Limb (tissue), 2 donors: ENCODE results near the gene GMCL1.
"Not testable (repeated sequence)": the region's sequence is repeated elsewhere in the genome, so short reads cannot be mapped to it uniquely, and the experiment has no call there.

Source experiments
- DNase-seq, 2 donors: peaks; one replicate each; pipeline ENCODE4 v3.0.0-alpha.2; 2016; ENCODE audit errors: extremely low spot score in 2 of 2

Gene GMCL1

DNA sequence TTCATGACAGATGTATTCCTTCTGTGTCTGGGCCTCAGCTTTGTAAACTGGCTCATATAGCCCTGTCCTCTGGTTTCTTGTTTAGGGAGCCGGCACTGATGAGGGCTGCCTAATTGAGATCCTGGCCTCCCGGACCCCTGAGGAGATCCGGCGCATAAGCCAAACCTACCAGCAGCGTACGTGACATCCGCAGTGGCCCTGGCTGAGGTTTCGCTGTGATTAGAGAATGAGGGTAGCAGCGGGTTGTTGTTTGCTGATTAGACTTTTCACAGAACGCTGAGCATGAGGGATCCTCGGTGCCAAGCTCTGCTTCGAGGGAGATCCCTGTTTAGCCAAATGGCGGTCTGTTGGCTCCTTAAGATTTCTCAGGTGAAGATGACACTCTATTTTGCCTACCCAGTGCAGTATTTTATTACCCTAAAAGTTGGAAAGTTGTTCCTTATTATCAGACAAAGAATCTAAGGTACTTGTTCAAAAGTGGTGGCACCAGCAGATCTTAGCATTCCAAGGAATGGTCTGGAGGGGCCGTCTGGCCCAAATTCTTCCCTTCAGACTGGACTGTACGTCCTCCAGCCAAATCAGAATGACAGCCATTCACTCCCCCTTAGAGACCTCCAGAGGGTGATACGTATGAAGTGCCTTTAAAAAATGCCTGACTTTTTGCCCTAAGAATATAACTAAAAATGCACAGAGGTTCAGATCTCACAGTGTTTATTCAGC is 21.5 kb upstream of the GMCL1 start:
- no peak for DNase-seq

DNA sequence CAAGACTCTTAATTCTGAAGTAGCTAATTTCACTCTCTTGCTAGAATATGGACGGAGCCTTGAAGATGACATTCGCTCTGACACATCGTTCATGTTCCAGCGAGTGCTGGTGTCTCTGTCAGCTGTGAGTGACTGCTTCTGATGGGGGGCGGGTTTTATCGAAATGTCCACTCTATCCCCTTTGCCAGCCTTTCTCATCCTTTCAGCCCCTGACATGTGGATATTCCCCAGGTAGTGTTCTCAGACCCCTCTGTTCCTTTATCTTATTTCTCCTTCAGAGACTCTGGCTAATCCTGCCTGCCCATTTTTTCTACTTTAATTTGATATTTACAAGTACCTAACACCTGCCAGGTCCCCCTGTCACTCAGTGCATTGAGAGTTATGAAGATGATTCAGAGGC is 18.9 kb upstream of the GMCL1 start:
- DNase-seq: no peak

DNA sequence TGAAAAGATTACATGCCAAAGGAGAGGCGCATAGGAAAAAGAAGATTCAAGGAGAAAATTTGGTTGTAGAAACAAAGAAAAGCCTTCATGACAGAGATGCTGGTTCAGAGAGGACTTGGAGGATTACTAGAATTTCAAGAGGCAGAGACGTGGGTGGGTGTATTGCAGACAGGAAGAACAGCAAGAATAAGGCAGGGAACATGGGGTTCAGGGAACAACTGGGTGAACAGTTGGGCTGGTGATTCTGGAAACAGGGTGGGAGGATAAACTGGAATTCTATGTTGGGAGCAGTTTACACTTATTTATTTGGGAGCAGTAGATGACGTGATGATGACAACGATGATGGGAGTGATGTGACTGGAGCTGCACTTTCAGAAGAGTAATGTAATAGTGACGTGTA is 18.4 kb upstream of the GMCL1 start:
- DNase-seq: no peak

DNA sequence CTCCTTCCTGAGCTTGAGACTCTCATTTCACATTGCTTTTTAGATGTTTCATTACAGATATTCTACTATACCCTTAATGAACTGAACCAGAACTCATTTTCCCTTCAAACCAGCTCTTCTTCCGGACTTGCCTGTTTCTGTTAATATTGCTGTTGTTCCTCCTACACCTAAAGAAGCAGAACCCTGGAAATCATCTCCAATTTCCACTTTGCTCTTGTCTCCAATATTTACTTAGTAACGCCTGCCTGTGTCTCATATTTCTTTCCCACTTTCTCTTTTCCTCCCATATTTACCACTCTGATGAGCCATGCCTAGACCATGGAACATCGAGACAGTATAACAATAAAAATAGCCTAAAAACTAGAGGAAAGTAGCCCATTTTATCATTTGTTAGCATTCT is 17.9 kb upstream of the GMCL1 start:
- DNase-seq: no peak

DNA sequence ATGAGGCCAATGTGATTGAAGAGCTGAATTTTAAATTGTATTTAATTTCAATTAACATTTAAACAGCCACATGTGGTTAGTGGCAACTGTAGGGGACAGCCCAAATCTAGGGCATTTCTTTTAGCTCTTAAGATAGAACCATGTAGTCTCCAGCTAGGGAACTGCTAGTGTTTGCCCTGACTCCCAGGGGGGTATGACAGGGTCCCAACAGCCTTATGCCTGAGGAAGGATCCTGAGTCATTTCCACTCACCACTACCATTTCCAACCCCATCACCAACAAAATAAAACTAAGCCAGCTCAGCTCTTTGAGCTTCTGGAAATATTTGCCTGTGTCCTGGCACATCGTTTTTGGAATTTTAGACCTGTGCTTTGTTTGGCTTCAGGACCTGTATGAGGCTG is 13.7 kb upstream of the GMCL1 start:
- DNase-seq: no peak

DNA sequence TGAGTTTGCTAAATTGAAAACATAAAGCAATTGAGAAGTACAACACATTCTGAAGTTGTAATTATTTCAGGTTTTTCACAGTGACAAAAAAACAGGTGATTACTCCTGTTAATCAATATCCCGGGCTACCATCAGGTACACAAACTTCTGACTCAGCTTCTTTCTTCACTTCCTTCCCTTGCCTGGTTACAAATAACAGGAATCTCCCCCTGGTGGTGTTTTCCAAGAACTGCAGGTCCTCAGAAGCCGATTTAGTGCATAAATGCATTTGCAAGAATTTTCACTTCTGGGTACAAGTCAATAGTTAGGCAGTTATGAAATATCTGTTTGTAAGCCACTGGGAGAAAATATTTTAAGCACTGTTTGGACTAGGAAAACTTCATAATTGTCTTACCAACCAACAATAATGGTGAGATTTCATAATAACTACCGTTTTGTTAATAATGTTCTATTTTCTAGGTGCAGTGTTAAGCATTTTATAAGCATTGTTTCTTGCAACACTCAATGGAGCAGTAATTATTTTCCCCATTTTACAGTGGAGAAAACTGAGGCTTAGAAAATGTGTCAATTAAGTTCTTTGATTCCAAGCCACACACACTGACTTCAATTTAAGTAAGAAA is 12.4 kb upstream of the GMCL1 start:
- DNase-seq: peak; percentile 72 to 86

DNA sequence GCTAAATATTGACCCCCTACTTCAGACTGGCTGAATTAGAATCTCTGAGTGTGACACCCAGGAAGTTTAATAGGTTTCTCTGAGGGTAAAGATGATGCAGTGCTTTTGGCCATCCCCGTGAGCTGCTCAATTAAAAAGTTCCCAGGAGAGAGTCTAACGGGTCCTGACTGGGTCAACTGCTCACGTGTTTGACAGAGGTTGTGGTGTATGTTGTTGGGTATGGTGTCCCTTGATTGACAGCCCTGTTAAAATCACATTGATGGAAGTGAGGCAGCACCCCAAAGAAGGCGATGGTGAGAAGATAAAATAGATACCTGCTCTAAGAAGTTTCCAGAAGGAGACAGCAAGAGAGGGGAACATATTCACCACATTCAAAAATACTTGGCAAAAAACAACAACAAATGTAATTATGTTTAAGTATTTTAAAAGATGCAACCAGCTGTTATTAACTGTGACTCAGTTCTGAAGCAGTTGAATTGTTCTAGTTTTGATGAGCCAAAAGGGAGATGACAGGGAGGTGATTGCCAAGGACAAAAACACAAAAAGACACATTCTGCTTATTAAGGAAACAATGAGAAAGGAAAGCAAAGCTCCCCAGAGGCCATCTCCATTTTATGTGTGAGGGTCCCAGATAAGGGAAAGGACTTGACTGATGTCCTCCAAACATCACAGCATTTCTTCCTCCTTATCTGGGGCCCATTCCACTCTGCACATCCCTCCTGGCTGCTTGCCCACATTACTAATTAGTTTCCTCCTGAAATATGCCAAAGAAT is 11.5 kb upstream of the GMCL1 start:
- DNase-seq: no peak

DNA sequence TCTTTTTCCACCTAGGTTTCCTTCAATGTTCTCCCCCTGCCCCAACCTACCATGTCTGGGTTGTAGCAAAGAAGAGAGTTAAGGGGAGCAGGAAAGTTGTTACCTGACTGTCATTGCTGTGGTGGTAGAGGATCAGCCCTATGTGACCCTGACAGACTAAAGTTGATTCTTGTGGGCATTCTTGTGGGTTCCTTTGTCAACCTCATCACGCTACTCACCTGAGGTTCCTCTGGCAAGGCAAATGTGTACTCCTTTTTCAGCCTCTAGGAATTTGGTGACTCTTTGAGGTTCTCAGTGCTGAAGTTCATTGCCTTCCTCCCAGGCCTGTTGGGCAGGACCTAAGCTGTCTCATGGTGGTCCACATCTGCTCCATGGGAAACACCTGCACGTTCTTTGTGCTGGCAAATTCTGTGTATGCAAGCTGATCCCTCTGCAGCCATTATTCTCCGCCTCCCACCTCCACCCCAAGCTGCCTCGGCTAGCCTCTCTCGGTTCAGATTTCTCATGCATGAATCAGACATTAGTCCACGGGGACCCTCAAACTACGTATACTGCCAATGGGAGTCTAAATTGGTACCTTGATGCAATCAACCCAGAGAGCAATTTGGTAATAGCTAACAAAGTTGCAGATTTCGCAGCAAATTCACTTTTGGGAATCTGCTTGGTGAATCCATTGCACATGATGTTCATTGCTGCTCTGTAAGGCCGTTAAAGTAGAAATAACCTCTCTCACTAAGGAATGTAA is 1.5 kb upstream of the GMCL1 start:
- DNase-seq: no peak

DNA sequence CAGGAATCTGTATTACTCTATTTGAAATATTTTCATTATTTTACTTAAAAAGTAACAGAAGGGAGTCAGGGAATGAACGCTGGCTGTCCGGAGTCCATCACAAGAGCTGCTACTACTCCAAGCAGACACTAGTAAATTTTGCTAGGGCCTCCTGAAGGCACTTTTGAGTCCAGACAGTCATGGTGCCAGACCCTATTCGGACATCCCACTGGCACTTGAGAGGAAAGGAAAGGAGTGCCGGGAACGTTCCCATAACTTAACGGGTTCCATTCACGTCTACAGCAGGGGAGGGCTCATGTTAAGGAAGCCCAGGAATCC is 563 bp upstream of the GMCL1 start:
- no peak for DNase-seq

DNA sequence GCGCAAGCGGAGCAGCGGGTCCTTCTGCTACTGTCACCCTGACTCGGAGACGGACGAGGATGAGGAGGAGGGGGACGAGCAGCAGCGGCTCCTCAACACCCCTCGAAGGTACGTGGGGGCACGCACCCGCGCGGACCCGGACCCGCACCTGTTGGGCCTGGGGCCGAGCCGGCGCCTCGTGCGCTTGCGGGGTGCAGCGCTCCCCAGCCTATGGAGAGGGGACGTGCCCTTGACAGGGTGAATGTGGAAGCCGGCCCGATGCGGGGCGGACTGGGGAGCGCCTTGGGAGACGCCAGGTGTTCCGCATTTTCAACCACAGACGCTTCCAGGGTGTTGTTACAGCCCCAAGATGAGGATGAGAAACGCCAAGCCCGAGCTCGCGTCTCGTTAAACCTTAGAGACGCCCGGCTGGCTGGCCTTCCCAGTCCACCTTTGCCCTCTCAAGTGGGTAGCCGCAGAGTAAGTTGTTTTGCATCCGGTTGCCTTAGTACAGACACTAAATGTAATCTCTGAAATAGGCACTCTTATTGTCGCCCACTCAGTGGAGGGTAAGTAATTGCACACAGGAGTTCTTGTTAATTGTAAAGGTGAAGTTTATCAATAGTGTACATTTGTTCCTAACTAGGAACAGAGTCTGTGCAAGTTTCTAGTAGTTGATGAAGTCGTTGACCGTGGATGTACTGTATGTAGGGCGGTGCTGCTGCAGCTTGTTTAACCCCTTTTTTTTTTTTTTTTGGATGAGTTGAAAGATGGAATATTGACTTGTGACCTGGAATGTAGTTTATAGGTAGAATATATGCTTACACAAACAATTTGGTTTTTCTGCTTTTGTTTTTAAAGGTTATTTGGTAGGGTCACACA is 815 bp downstream of the GMCL1 start:
- no peak for DNase-seq

DNA sequence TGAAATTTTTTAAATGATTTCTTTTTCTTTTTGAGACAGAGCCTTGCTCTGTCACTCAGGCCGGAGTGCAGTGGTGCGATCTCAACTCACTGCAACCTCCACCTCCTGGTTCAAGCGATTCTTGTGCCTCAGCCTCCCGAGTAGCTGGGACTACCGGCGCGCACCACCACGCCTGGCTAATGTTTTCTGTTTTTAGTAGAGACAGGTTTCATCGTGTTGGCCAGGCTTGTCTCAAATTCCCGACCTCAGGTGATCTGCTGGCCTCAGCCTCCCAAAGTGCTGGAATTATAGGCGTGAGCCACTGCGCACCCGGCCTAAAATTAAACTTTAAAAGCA is 1.4 kb downstream of the GMCL1 start:
- not testable (repeated sequence) for DNase-seq

DNA sequence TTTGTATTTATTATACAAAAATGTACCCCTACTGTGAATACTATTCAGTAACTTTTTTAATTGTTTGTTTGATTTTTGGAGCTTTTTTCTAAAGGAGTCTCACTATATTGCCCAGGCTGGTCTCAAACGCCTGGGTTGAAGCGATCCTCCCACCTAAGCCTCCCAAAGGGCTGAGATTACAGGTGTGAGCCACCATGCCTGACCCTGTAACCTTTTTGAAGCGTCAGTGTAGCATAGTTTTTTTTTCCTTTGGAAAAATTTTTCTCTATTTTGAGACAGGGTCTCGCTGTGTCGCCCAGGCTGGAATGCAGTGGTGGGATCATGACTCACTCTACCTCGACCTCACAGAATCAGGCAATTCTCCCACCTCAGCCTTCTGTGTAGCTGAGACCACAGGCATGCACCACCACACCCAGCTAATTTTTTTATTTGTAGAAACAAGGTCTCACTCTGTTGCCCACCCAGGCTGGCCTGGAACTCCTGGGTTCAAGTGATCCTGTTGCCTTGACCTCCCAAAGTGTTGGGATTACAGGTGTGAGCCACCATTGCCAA is 2.0 kb downstream of the GMCL1 start:
- no peak for DNase-seq

DNA sequence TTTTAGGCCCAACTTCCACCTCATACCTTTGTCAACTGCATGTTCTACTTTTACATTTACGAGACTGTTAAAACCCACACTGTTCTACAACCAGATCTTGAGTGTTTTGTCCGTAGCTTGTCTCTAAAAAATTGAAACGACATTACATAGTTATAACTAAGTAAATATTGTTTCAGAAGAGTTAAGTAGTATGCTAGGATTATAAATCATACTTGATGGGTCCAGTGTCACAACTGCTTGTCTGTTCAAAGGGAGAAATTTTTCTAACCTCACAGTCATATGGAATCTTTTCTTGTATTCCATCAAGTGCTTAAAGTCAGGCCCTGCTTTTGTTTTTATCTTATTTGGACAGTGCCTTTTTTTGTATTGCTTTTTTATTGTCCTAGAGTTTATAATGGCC is 4.3 kb downstream of the GMCL1 start:
- DNase-seq: no peak

DNA sequence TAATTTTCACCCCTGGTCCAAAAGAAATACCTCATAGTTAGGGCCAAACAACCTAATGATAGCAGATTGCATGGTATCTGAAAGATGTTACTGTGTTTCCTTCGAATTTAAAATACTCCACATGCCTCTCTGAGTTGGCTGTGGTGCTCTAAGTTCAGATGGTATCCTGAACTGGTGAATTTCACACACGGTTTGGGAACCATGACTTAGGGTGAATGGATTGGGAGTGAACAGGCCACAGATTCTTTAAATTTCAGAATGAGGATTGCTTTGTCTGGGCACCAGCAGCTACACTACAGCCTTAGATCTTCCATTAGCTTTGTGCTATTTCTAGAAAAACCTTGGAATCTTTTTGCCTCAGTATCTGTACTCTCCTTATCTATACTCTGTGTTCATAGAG is 6.2 kb downstream of the GMCL1 start:
- DNase-seq: no peak

DNA sequence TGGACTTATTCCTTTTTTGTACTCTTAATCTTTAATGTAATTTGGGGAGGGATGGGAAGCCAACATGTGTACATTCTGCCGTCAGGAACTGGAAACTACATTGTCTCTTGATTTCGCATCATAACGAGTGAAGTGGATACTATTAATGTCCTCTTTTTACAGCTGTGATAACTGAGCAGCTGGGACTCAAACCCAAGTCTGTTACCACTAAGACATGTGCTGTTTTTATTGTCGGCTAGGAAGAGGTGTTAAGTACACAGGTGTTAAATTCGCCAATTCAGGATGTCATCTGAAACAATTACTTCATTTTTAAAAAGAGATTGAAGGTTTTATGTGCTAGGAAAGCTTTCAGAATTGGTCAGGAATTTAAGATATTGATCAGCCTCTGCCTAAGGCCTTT is 6.9 kb downstream of the GMCL1 start:
- DNase-seq: no peak

DNA sequence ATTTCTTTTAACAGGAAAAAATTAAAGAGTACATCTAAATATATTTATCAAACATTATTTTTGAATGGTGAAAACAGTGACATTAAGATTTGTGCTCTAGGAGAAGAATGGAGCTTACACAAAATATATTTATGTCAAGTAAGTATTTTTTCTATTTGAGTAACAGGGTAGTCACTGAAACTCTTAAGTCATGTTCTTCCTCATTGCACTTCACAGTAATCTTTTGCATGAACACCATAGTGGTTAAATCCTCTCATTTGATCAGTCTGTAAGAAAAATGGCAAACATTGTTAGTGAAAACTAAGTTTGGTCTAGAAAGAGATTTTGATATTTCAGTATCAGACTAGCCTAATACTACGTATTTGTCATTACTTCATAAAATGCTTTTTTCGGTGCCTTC is 8.1 kb downstream of the GMCL1 start:
- no peak for DNase-seq

DNA sequence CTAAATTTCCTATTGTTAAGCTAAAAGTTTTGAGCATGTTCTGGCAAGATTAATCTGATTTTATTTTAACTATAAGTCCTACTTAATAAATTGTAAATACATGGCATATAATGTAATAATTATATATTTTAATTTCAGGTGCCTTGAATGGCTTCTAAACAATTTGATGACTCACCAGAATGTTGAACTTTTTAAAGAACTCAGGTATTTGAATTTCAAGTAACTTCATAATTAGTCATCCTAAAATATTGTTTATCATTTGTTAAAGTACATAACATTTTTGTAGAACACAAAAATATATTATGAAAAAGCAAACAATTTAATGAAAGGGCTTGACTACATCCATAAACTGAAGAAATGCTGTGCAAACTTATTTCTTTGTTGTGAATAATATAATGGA is 14.5 kb downstream of the GMCL1 start:
- DNase-seq: no peak

DNA sequence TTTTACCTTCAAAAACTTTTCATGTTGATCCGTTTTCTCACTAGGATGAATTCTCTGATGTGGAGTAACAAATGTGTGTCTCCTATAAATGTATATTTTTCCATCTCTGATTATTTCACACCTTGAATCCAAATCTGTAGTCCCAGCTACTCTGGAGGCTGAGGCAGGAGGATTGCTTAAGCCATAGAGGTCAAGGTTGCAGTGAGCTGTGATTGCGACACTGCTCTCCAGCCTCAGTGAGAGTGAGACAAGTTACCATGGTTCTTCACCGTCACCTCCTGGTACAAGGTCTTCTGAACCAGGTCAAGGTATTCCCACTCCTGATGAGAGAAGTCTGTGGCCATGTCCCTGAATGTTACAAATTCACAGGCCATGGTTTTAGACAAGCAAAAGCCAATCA is 15.1 kb downstream of the GMCL1 start:
- no peak for DNase-seq

DNA sequence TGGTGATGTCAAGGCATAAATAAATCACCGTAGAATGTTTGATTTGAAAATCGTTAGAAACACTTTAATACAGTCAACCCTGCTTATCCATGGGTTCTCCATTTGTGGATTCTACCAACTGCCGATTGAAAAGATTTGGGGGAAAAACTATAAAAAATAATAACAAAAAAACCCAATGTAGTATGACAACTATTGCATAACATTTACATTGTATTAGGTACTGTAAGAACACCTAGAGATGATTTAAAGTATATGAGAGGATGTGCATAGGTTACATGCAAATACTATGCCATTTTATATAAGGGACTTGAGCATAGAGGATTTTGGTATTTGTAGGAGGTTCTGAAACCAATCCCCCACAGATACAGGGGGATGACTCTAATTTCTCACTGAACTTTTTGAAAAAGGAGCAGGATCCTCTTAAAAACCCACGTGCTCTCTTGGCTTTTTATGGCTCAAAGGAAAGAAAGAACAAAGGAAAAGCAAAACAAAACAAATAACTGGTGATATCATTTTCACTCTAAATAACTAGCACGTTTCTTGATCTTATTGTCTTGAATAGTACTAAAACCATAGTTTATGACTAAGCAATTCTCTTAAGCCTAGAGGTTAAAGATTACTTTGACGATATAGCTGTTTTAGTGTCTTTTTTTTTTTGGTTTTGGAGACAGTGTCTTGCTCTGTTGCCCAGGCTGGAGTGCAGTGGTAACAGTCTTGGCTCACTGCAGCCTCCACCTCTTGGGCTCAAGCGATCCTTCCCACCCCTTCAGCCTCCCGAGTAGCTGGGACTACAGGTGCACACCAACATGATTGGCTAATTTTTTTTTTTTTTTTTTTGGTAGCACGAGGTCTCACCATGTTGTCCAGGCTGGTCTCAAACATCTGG is 17.0 kb downstream of the GMCL1 start:
- no peak for DNase-seq
